Epithelial cell of proximal tubule (primary cell): ENCODE measurements around the gene NEIL3. TPM values are rescaled to one million over a fixed set of nuclear protein-coding genes. Genes with fewer than 3 reads are reported as not detected.

Source experiments
- DNase-seq: peaks from one replicate; pipeline ENCODE4 v3.0.0-alpha.2; 2011; ENCODE audit warnings: low read depth
- H3K4me3 ChIP-seq: 2 replicates; pipeline ENCODE4 v1.5.1; 2011; ENCODE audit warnings: low read depth, mild to moderate bottlenecking, low read length
- CTCF ChIP-seq: conservative IDR thresholded peaks from 2 replicates; pipeline ENCODE4 v1.5.1; 2012; ENCODE audit warnings: low read depth, mild to moderate bottlenecking, low read length
- total RNA-seq: library from RNA; depleted of rRNA; stranded (reverse); fragments of >200 nt; gene quantifications from 2 replicates; pipeline ENCODE4 v1.2.3, GENCODE V29; 2015

NEIL3 gene
- total RNA-seq, 1 donor from 2014 or later, result 7.8 TPM

GRCh38 chr4:177311589-177311988 lies 1.9 kb downstream of the NEIL3 start:
- no peak for TF ChIP-seq CTCF
- DNase-seq, result no peak
- H3K4me3 ChIP-seq, result no peak overlapping the region

- no peak for TF ChIP-seq CTCF
- no peak overlapping the region for H3K4me3 ChIP-seq
- DNase-seq, result no peak
Measured at GRCh38 chr4:177313263-177313662, 3.6 kb downstream of the NEIL3 start.

- TF ChIP-seq CTCF, result no peak
- H3K4me3 ChIP-seq, result no peak overlapping the region
- DNase-seq, result no peak
Measured at GRCh38 chr4:177315767-177316464, 6.2 kb downstream of the NEIL3 start.

GRCh38 chr4:177320721-177321120 lies 11.0 kb downstream of the NEIL3 start:
- DNase-seq, result no peak
- no peak overlapping the region for H3K4me3 ChIP-seq
- TF ChIP-seq CTCF, result no peak

- no peak overlapping the region for H3K4me3 ChIP-seq
- no peak for DNase-seq
- TF ChIP-seq CTCF, result no peak
Measured at GRCh38 chr4:177321647-177322046, 12.0 kb downstream of the NEIL3 start.

GRCh38 chr4:177322266-177322665 lies 12.6 kb downstream of the NEIL3 start:
- DNase-seq, result no peak
- TF ChIP-seq CTCF, result no peak
- H3K4me3 ChIP-seq, result no peak overlapping the region

GRCh38 chr4:177322881-177323280 lies 13.2 kb downstream of the NEIL3 start:
- TF ChIP-seq CTCF, result no peak
- DNase-seq, result no peak

More at GRCh38 chr4:177322881-177323280, 13.2 kb downstream of the NEIL3 start:
- H3K4me3 ChIP-seq, result no peak overlapping the region
